AG08395 (cell line): ENCODE results near the gene C1orf167.
A peak's percentile ranks its signal among the peaks of the same experiment; 100 is the strongest.

Experiments used
- DNase-seq: peaks from one replicate; pipeline ENCODE4 v3.0.0; 2012; ENCODE audit warnings: mixed read lengths, low spot score

The C1orf167 gene

GRCh38 chr1:11761988-11762406 lies at the start of gene C1orf167:
C1orf167 (plus strand) TSS chr1:11762193; CDS start chr1:11764401, 2,208 bp downstream.
- no peak for DNase-seq

- no peak for DNase-seq
Measured at GRCh38 chr1:11712285-11712684, 49.7 kb upstream of the C1orf167 start.

GRCh38 chr1:11713095-11713494 lies 48.9 kb upstream of the C1orf167 start:
- DNase-seq: no peak

- DNase-seq: no peak
Measured at GRCh38 chr1:11714831-11715575, 47.0 kb upstream of the C1orf167 start.

- DNase-seq: peak; percentile 66
Measured at GRCh38 chr1:11719313-11720032, 42.5 kb upstream of the C1orf167 start.

GRCh38 chr1:11720033-11720376 lies 42.0 kb upstream of the C1orf167 start:
- DNase-seq: no peak

- DNase-seq: no peak
Measured at GRCh38 chr1:11720525-11720924, 41.5 kb upstream of the C1orf167 start.

- no peak for DNase-seq
Measured at GRCh38 chr1:11721311-11721710, 40.7 kb upstream of the C1orf167 start.

GRCh38 chr1:11722538-11722937 lies 39.5 kb upstream of the C1orf167 start:
- no peak for DNase-seq

GRCh38 chr1:11725616-11726015 lies 36.4 kb upstream of the C1orf167 start:
- no peak for DNase-seq

GRCh38 chr1:11727119-11727518 lies 34.9 kb upstream of the C1orf167 start:
- DNase-seq: no peak

GRCh38 chr1:11728126-11728806 lies 33.7 kb upstream of the C1orf167 start:
- DNase-seq: no peak

- no peak for DNase-seq
Measured at GRCh38 chr1:11729155-11729497, 32.9 kb upstream of the C1orf167 start.

- no peak for DNase-seq
Measured at GRCh38 chr1:11729498-11730428, 32.2 kb upstream of the C1orf167 start.

GRCh38 chr1:11730429-11730891 lies 31.5 kb upstream of the C1orf167 start:
- DNase-seq: peak; percentile 66

- DNase-seq: peak; percentile 81
Measured at GRCh38 chr1:11731691-11732283, 30.2 kb upstream of the C1orf167 start.

GRCh38 chr1:11733306-11733705 lies 28.7 kb upstream of the C1orf167 start:
- DNase-seq: no peak

- no peak for DNase-seq
Measured at GRCh38 chr1:11735531-11735853, 26.5 kb upstream of the C1orf167 start.

GRCh38 chr1:11735854-11736745 lies 25.9 kb upstream of the C1orf167 start, which contains the start of gene AGTRAP:
AGTRAP (plus strand) TSS chr1:11736136; CDS start chr1:11736209, 73 bp downstream.
- DNase-seq: peak; percentile 94
